SJSA1 (cell line): Measurements from ENCODE around the gene RAC2. TPM values are rescaled to one million over a fixed set of nuclear protein-coding genes. Genes with fewer than 3 reads are reported as not detected.

Experiments
- DNase-seq, 2 experiments: peaks; one replicate each; pipeline ENCODE4 v3.0.0-alpha.2; 2015 to 2020; ENCODE audit warnings: low spot score in 2 of 2, low read depth in 1 of 2
- H3K27ac ChIP-seq: fragments of 250-450 bp; sonication (Bioruptor Pico); 2 replicates; pipeline ENCODE4 v1.5.1; 2020; ENCODE audit warnings: mild to moderate bottlenecking, moderate library complexity
- H3K27me3 ChIP-seq: fragments of 250-450 bp; sonication (Bioruptor Pico); replicated peaks from 2 replicates; pipeline ENCODE4 v1.5.1; 2020; ENCODE audit warnings: mild to moderate bottlenecking, moderate library complexity
- H3K36me3 ChIP-seq: fragments of 250-450 bp; sonication (Bioruptor Pico); 2 replicates; pipeline ENCODE4 v1.5.1; 2020; ENCODE audit warnings: mild to moderate bottlenecking
- H3K4me1 ChIP-seq: fragments of 250-450 bp; sonication (Bioruptor Pico); replicated peaks from 2 replicates; pipeline ENCODE4 v1.6.1; 2021; ENCODE audit warnings: mild to moderate bottlenecking
- H3K4me3 ChIP-seq: fragments of 250-450 bp; sonication (Bioruptor Pico); 2 replicates; pipeline ENCODE4 v1.5.1; 2020; ENCODE audit warnings: mild to moderate bottlenecking
- H3K9me3 ChIP-seq: fragments of 250-450 bp; sonication (Bioruptor Pico); replicated peaks from 2 replicates; pipeline ENCODE4 v1.5.1; 2020; ENCODE audit warnings: mild to moderate bottlenecking
- total RNA-seq: library from RNA; depleted of rRNA; stranded (reverse); fragments of >200 nt; shearing (Covaris generic); gene quantifications from 2 replicates; pipeline ENCODE4 v1.2.3, GENCODE V29; 2014

RAC2 gene
- total RNA-seq, 1 experiment from 2014 or later, result 2.1 TPM

DNA sequence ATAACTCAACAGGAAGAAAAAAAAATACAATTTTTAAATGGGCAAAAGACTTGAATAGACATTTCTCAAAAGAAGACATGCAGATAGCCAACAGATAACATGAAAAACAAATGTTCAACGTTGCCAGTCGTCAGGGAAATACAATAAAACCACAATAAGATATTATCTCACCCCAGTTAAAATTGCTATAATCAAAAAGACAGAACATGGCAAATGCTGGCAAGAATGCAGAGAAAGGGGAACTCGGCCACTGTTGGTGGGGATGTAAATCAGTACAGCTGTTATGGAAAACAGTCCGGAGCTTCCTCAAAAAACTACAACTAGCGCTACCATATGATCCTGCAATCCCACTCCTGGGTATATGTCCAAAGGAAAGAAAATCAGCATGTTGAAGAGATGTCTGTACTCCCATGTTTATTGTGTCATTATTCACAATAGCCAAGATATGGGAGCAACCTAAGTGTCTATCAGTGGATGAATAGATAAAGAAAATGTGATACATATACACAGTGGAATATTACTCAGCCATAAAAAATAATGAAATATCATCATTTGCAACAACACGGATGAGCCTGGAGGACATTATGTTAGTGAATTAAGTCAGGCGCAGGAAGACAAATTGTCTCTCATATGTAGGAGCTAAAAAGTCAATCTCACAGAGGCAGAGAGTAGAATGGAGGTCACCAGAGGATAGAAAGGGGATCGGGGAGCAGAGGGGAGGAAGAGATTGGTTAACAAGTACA, 26.0 kb upstream of the RAC2 start:
- no peak for DNase-seq
- Histone ChIP-seq H3K9me3 (0 out of 2 replicates have a peak, but pooled peaks cover 2% of the 10 kb centered on the region), H3K27ac (no peak overlapping the region), H3K4me1 (peaks cover 23% of the 10 kb centered on the region), H3K27me3 (no peaks in the 10 kb centered on the region), H3K4me3 (no peak overlapping the region), H3K36me3 (no peaks in the 10 kb centered on the region)

- Histone ChIP-seq H3K27ac (no peak overlapping the region), H3K36me3 (no peaks in the 10 kb centered on the region), H3K4me1 (peaks cover 14% of the 10 kb centered on the region), H3K9me3 (peaks cover 9% of the 10 kb centered on the region; the same call in 1 of the 2 replicates), H3K4me3 (peak overlapping the region; percentile 37; the same call in 1 of the 2 replicates), H3K27me3 (no peaks in the 10 kb centered on the region)
- DNase-seq, result no peak
Measured at GRCh38 chr22:37267661-37268413, 23.8 kb upstream of the RAC2 start.

- H3K27me3 ChIP-seq, result no peaks in the 10 kb centered on the region
- no peaks in the 10 kb centered on the region for H3K36me3 ChIP-seq
- H3K4me1 ChIP-seq, result peaks cover 10% of the 10 kb centered on the region
- peaks cover 9% of the 10 kb centered on the region; the same call in 1 of the 2 replicates for H3K9me3 ChIP-seq
- peak; percentile 57 to 61 for DNase-seq
- no peak overlapping the region for H3K27ac ChIP-seq
- H3K4me3 ChIP-seq, result peak overlapping the region; percentile 37
Measured at GRCh38 chr22:37267135-37267587, 23.1 kb upstream of the RAC2 start.

GRCh38 chr22:37266581-37267134, 22.6 kb upstream of the RAC2 start:
- Histone ChIP-seq H3K9me3 (peaks cover 9% of the 10 kb centered on the region; the same call in 1 of the 2 replicates), H3K27me3 (no peaks in the 10 kb centered on the region), H3K36me3 (no peaks in the 10 kb centered on the region), H3K27ac (no peak overlapping the region), H3K4me3 (no peak overlapping the region), H3K4me1 (peaks cover 7% of the 10 kb centered on the region)
- no peak for DNase-seq

GRCh38 chr22:37263966-37264887, 20.2 kb upstream of the RAC2 start:
- DNase-seq, result no peak
- no peak overlapping the region for H3K27ac ChIP-seq
- no peak overlapping the region for H3K4me3 ChIP-seq
- peaks cover 14% of the 10 kb centered on the region for H3K4me1 ChIP-seq
- H3K9me3 ChIP-seq, result peaks cover 9% of the 10 kb centered on the region; the same call in 1 of the 2 replicates
- H3K27me3 ChIP-seq, result no peaks in the 10 kb centered on the region
- no peaks in the 10 kb centered on the region for H3K36me3 ChIP-seq

DNA sequence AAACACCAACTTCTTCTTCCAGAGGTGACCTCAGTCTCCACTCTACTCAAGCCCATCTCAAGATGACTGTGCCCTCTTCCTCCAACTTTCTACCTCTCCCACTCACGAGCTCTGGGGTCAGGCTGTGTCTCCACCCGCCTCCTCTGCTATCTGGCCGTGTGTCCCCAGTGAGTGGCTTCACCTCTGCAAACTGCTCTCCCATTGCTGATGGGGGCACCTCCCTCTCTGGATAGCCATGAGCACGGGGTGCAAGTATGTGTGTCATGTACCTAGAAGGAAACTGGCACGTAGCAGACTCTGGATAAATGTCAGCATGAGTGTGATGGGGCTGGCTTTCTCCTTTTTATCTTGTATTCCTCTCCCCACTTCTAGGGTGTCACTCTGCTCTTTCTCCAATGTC, 18.3 kb upstream of the RAC2 start:
- Histone ChIP-seq H3K36me3 (no peaks in the 10 kb centered on the region), H3K4me1 (peaks cover 10% of the 10 kb centered on the region), H3K27me3 (no peaks in the 10 kb centered on the region), H3K4me3 (no peak overlapping the region), H3K9me3 (peaks cover 9% of the 10 kb centered on the region; the same call in 1 of the 2 replicates), H3K27ac (no peak overlapping the region)
- no peak for DNase-seq

DNA sequence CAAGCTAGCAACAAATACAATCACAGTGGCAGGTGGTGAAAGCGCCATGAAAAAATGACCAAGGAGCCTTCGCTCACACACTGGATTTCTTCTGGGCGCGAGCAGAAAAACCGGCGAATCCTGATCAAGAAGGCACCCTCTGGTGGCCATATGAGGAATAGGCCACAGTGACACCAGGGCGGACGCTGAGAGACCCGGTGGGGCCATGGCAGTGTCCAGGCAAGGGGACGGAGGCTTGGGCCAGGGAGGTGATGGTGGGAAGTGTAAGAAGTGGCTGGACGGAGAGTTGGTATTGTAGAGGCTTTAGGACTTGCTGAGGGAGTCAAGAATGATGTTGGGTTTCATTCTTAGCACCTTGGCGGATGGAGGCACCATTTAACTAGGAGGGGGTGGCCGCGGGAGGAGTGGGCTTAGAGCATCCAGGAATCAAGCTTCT, 16.9 kb upstream of the RAC2 start:
- peak; percentile 45 to 67 for DNase-seq
- H3K9me3 ChIP-seq, result peaks cover 9% of the 10 kb centered on the region; the same call in 1 of the 2 replicates
- no peaks in the 10 kb centered on the region for H3K27me3 ChIP-seq
- peaks cover 9% of the 10 kb centered on the region for H3K4me1 ChIP-seq
- no peak overlapping the region for H3K27ac ChIP-seq
- no peak overlapping the region for H3K4me3 ChIP-seq
- no peaks in the 10 kb centered on the region for H3K36me3 ChIP-seq

- Histone ChIP-seq H3K9me3 (peaks cover 9% of the 10 kb centered on the region; the same call in 1 of the 2 replicates), H3K27me3 (no peaks in the 10 kb centered on the region), H3K4me1 (peaks cover 9% of the 10 kb centered on the region), H3K36me3 (no peaks in the 10 kb centered on the region), H3K4me3 (no peak overlapping the region), H3K27ac (no peak overlapping the region)
- no peak for DNase-seq
Measured at GRCh38 chr22:37260155-37260795, 16.2 kb upstream of the RAC2 start.

GRCh38 chr22:37259540-37260029, 15.5 kb upstream of the RAC2 start:
- DNase-seq, result no peak
- H3K4me3 ChIP-seq, result no peak overlapping the region
- H3K27me3 ChIP-seq, result no peaks in the 10 kb centered on the region
- peaks cover 15% of the 10 kb centered on the region for H3K4me1 ChIP-seq
- no peaks in the 10 kb centered on the region for H3K36me3 ChIP-seq
- H3K27ac ChIP-seq, result no peak overlapping the region
- H3K9me3 ChIP-seq, result peaks cover 6% of the 10 kb centered on the region; the same call in 1 of the 2 replicates

GRCh38 chr22:37258753-37259401, 14.8 kb upstream of the RAC2 start:
- Histone ChIP-seq H3K4me3 (no peak overlapping the region), H3K27me3 (no peaks in the 10 kb centered on the region), H3K36me3 (no peaks in the 10 kb centered on the region), H3K4me1 (peaks cover 15% of the 10 kb centered on the region), H3K9me3 (no peaks in the 10 kb centered on the region), H3K27ac (no peak overlapping the region)
- DNase-seq, result no peak

DNA sequence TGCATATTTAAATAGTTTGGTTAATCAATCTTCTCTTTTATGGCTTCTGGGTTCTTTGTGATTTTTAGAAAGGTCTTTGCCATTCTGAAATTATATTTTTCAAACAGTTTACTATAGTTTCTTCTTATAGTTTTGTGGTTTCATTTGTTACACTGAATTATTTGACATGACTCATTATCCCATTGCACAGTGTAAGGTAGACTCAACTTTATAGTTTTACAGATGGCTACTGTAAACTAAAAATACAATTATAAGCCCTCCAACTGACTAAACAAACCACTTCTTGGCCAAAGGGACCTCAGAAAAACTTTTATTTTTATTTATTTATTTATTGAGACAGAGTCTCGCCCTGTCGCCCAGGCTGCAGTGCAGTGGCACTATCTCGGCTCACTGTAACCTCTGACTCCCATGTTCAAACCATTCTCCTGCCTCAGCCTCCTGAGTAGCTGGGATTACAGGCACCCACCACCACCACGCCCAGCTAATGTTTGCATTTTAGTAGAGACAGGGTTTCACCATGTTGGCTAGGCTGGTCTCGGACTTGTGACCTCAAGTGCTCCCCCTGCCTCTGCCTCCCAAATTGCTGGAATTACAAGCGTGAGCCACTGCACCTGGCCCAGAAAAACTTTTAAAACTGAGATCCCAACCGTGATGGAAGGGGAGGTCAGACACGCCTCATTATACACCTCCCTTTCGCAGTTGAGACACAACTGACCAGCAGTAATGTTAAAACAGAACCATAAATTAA, 14.1 kb upstream of the RAC2 start:
- H3K36me3 ChIP-seq, result no peaks in the 10 kb centered on the region
- no peak overlapping the region for H3K27ac ChIP-seq
- no peaks in the 10 kb centered on the region for H3K9me3 ChIP-seq
- H3K4me1 ChIP-seq, result peaks cover 15% of the 10 kb centered on the region
- no peak for DNase-seq
- no peak overlapping the region for H3K4me3 ChIP-seq
- no peaks in the 10 kb centered on the region for H3K27me3 ChIP-seq
